DMS53 (cell line): Measurements from ENCODE around the gene ADPGK.

Experiments used
- DNase-seq: peaks from one replicate; lab custom pipeline; 2025; lab: John Stamatoyannopoulos, UW

Gene ADPGK

GRCh38 chr15:72790302-72790910, 6.8 kb upstream of the ADPGK start:
- no peak for DNase-seq

GRCh38 chr15:72787526-72787925, 4.0 kb upstream of the ADPGK start:
- DNase-seq, result no peak

- DNase-seq, result no peak
Observed at GRCh38 chr15:72786676-72787345, 3.3 kb upstream of the ADPGK start.

GRCh38 chr15:72786242-72786641, 2.7 kb upstream of the ADPGK start:
- no peak for DNase-seq

GRCh38 chr15:72785841-72786240, 2.3 kb upstream of the ADPGK start:
- no peak for DNase-seq

- no peak for DNase-seq
Observed at GRCh38 chr15:72785432-72785831, 1.9 kb upstream of the ADPGK start.

DNA sequence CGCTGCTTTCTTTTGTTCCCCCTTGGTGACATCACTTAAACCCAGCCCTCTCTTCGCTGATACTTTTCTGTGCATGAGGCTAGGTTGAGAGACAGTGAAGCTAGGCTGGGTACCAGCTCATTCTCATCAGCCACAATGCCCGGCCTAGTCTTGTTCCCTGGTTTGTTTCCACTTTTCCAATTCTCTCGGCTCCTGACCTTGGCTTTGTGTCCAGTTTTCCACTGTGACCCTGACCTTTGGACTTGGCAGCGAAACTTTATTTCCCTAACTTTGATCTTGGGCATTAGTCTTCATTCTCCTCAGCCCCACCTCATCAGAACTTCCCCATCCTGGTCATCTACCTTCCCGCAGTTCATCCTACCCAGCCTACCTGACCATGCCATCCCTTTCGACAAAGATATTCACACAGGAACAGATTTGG, 908 bp upstream of the ADPGK start:
- DNase-seq, result no peak

DNA sequence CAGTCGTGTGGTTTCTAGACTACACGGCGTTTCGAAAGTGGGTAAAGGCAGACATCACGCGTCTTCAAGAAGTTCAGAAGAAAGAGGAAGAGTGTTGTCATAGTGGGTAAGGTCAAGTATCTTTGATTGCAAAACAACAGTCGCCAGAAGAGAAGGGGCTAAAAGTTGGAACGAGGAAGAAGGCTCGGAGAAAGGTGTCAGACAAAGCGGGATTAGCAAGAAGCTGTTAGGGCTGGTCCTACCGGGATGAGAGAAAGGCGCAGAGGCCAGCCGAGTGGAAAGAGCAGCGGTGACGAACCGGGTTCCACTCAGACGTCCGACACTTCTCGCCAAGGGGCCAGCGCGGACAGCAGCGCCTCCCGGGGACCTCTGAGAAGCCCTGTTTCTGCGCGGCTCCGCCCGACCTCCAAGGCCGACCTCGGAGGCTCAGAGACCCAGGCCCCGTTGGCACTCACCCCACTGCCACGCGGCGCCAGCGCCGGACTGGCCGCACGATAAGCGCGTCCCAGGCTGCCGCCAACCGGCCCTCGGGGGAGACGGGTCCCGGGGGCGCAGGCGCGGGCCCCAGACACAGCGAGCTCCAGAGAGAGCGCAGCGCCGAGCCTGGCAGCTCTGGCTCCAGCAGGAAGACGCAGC, 436 bp downstream of the ADPGK start:
- peak; percentile 67 for DNase-seq

DNA sequence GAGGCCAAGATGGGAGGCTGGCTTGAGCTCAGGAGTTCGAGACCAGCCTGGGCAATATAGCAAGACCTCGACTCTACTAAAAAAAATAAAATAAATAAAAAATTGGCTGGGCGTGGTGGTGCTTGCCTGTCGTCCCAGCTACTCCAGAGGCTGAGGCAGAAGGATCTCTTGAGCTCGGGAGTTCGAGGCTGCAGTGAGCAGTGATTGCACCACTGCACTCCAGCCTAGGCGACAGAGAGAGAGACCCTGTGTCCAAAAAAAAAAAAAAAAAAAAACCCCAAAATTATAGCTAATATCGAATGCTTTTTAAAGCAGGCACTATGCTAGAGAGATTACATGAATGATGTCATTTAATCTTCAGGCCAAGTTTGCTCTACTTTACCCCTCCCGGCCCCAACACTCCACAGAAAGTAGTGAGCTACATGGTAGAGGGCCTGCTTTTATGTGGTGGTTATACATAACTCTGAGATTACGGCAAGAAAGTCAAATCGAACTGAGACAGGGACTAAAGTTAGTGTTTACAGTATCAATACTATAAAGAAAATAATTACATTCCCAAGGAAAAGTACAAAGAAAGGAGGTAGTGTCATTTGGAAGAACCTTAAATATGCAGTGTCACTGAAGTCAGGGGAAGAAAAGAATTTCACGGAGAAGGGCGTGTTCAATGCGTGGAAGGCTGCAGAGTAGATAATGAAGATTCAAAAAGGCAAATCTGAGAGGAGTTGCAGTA, 1.1 kb downstream of the ADPGK start:
- DNase-seq, result peak; percentile 28

GRCh38 chr15:72781631-72782030, 1.9 kb downstream of the ADPGK start:
- no peak for DNase-seq

- DNase-seq, result no peak
Observed at GRCh38 chr15:72778796-72779195, 4.8 kb downstream of the ADPGK start.

GRCh38 chr15:72774696-72775383, 8.7 kb downstream of the ADPGK start:
- no peak for DNase-seq

DNA sequence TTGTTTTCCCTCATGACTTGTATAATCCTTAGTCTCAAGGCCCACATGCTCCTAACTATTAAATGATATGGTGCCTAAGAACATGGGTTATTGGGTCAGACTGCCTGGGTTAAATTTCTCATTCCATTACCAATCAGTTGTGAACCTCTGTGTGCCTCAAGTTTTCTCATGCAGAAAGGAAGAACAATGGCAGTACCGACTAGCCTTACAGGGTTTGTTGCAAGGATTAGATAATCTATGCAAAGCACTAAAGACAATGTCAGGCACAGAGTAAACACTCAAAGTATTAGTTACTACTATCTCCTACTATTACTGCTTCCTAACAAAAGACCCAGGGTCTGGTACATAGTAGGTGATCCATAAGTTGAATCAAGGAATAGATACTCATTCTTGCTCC, 12.2 kb downstream of the ADPGK start:
- DNase-seq, result no peak

DNA sequence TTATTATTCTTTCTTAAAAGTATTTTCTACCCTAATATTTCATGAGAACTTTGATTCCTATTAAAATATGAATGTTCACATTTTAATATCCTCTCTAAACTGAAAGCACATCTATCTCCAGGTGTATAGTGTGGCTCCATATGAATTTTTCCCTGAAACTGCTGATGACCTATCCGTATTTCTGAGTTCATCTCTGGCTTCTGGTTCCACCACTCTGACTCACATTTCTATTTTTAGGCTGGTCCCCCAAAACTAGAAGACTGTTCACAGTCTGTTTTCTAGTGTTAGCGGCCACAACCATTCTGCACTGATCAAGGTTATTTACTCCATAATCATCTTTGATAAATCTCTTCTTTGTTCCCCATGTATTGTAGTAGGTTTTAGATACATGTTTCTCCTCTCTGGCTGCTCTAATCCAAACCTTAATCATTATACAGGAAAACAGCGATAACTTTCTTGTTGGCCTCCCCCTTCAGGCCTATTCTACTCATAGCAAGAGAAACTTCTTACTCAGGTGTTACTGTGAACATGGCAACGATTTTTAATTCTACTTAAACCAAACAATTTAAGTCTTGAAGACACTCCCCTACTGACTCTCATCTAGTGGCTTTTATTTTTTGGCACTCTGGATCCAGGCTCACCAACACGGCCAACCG, 12.8 kb downstream of the ADPGK start:
- peak; percentile 6 for DNase-seq

GRCh38 chr15:72766780-72767179, 16.8 kb downstream of the ADPGK start:
- no peak for DNase-seq

DNA sequence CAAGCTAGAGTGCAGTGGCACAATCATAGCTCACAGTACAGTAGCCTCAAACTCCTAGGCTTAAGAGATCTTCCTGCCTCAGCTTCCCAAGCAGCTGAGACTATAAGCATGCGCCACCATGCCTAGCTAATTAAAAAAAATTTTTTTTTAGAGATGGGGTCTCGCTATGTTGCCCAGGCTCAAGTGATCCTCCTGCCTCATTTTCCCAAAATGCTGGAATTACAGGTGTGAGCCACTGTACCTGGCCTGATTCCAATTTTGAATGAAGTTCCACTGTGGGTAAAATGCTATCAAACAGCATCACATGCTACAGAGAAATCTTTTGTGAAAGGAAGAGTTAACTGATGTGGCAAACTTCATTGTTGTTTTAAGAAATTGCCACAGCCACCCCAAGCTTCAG, 17.5 kb downstream of the ADPGK start:
- DNase-seq, result no peak

DNA sequence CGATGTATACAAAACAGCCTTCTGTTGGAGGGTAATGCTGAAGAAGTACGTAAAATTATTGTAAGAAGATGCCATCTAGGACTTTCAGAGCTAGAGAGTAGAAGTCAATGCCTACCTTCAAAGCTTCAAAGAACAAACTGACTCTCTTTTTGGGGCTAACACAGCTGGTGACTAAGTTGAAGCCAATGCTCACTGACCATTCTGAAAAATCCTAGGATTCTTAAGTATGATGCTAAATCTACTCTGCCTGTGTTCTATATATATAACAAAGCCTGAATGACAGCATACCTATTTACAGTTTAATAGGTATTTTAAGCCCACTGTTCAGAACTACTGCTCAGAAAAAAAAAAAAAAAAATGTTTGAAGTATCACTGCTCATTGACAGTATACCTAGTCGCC, 18.9 kb downstream of the ADPGK start:
- DNase-seq, result no peak

DNA sequence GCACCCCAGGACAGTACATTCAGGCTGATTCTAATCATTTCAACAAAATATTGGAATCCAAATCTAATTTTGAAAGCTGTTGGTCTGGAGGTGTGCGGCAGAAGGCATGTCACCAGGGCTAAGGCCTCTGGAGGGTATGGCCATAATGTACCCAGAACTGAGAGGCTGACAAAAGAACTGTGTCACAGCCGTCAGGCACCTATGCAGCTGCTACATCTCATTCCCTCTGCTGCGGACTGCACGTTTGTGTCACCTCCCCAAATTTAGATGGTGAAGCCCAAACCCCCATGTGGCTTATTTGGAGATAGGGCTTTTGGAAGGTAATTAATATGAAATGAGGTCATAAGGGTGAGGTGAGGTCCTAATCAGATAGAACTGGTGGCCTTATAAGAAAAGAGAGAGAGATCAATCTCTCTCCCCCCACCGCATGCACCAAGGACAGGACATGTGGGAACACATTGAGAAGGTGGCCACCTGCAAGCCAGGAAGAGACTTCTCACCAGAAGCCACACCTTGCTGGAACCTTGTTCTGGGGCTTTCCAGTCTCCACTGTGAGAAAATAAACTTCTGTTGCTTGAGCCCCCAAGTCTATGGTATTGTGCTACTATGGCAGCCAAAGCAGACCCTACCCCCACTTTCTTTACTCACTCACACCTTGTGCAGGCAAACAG, 22.8 kb downstream of the ADPGK start:
- no peak for DNase-seq

DNA sequence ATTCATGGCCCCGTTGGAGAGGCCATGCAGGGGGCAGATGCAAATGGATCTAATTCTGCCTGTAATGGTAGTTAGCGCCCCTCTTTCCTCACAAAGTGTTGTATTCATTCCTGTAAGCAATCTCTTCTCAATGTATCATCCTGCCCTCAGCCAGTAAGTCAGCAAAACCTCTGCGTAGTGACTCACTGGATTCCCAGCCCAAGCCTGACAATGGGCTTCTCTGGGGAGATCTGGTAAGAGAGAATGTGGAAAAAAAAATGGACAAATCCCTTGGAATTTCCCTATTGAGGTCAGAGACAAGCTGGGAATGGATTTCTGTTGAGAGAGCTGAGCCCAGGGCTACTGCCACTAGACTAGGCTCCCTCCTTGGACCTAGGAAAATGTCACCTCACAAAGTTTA, 25.4 kb downstream of the ADPGK start:
- no peak for DNase-seq

DNA sequence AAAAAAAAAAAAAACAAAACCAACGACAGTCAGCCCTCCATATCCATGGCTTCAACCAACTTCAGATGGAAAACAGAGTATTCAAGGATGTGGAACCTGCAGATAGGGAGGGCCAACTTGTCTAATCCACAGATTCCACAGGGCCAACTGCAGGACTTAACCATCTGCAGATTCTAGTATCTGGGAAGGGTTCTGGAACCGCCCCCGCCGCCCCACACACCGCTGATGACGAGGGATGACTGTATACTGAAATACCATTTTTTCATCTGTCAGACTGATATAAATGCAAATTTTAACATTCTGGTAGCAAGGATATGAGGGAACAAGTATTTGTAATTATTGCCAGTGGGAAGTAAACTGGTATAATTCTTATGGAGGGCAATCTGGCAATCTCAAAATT, 29.5 kb downstream of the ADPGK start:
- DNase-seq, result no peak

DNA sequence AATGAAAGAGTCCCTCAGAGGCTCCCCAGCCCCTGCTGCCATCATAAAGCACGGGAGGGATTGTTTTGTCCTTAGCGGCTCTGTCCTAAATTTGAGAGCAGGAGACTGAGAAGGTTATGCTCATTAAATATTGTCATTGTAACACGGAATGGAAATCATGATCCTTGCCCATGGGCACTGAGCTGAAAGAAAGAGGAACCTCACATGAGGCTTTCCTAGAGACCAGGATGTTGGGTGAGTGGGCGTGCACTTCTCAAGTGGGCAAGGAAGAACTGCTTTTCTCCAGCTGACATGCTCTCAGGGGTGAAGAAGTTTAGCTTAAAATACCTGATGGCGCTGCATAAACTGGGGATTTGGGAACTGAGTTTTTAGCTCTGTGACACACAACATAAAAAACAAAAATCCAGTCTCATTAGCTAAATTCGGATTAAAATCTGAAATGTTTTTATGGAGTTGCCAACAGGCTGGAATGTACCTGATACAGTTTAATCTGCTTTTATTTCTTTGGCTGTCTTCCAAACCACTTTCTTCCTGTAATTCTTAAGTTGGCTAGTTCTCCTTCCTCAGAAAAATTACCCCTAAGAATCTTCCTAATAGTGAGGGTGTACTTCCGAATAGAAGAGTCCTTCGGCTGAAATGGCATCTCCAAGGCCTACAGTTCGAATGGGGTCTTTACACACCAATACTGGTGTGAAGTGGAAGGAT, 31.7 kb downstream of the ADPGK start:
- DNase-seq, result no peak
